ENCODE measurements around the gene KLK12.

KLK12 gene

DNA sequence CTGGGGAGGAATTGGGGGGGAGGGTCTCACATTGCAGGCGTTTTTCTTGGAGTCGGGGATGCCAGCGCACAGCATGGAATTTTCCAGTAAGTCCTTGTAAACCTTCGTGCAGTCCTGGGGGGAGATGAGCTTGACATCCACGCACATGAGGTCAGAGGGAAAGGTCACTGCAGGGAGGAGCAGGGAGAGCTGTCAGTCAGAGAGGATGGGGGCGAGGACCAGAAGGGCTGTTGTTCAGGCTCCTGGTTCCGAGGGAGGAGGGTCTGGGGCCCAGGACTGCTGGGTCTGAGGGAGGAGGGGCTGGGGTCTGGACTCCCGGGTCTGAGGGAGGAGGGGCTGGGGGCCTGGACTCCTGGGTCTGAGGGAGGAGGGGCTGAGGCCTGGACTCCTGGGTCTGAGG, 55.0 kb downstream of the KLK12 start:
- DNase-seq: no peak
